ENCODE data around the gene SCYGR3.
"Not testable (repeated sequence)": the region's sequence is repeated elsewhere in the genome, so short reads cannot be mapped to it uniquely, and the experiment has no call there.

The SCYGR3 gene

GRCh38 chr2:227613272-227613660 is 1.4 kb downstream of the SCYGR3 start:
- DNase-seq (ENCODE audit: low read depth in 2 of 2), result no peak

- DNase-seq (ENCODE audit: low read depth in 2 of 2), result no peak
Observed at GRCh38 chr2:227612546-227613271, 1.9 kb downstream of the SCYGR3 start.

- DNase-seq (ENCODE audit: low read depth in 2 of 2), result no peak
Observed at GRCh38 chr2:227610123-227610522, 4.5 kb downstream of the SCYGR3 start.

GRCh38 chr2:227608561-227609338 is 5.9 kb downstream of the SCYGR3 start:
- no peak for DNase-seq (ENCODE audit: low read depth in 2 of 2)

GRCh38 chr2:227607941-227608340 is 6.7 kb downstream of the SCYGR3 start:
- DNase-seq (ENCODE audit: low read depth in 2 of 2), result no peak

- DNase-seq (ENCODE audit: low read depth in 2 of 2), result no peak
Observed at GRCh38 chr2:227606476-227606875, 8.2 kb downstream of the SCYGR3 start.

- DNase-seq (ENCODE audit: low read depth in 2 of 2), result no peak
Observed at GRCh38 chr2:227602358-227602757, 12.3 kb downstream of the SCYGR3 start.

- not testable (repeated sequence) for DNase-seq (ENCODE audit: low read depth in 2 of 2)
Observed at GRCh38 chr2:227598835-227599503, 15.7 kb downstream of the SCYGR3 start, which contains the start of gene SCYGR2. Gene SCYGR2, plus strand, starts transcription at chr2:227598893. Its CDS starts 0 bp downstream, at chr2:227598893.

- DNase-seq (ENCODE audit: low read depth in 2 of 2), result no peak
Observed at GRCh38 chr2:227597998-227598397, 16.6 kb downstream of the SCYGR3 start.

- no peak for DNase-seq (ENCODE audit: low read depth in 2 of 2)
Observed at GRCh38 chr2:227597036-227597435, 17.6 kb downstream of the SCYGR3 start.

GRCh38 chr2:227595797-227596196 is 18.8 kb downstream of the SCYGR3 start:
- DNase-seq (ENCODE audit: low read depth in 2 of 2), result no peak

- DNase-seq (ENCODE audit: low read depth in 2 of 2), result no peak
Observed at GRCh38 chr2:227592694-227593387, 21.8 kb downstream of the SCYGR3 start.

- no peak for DNase-seq (ENCODE audit: low read depth in 2 of 2)
Observed at GRCh38 chr2:227582369-227582768, 32.3 kb downstream of the SCYGR3 start.

GRCh38 chr2:227579791-227580190 is 34.8 kb downstream of the SCYGR3 start:
- DNase-seq (ENCODE audit: low read depth in 2 of 2), result no peak

GRCh38 chr2:227578642-227579041 is 36.0 kb downstream of the SCYGR3 start:
- no peak for DNase-seq (ENCODE audit: low read depth in 2 of 2)

- no peak for DNase-seq (ENCODE audit: low read depth in 2 of 2)
Observed at GRCh38 chr2:227577555-227577954, 37.1 kb downstream of the SCYGR3 start.

GRCh38 chr2:227576812-227577211 is 37.8 kb downstream of the SCYGR3 start:
- DNase-seq (ENCODE audit: low read depth in 2 of 2), result no peak

GRCh38 chr2:227576110-227576509 is 38.5 kb downstream of the SCYGR3 start:
- DNase-seq (ENCODE audit: low read depth in 2 of 2), result no peak

GRCh38 chr2:227570615-227571014 is 44.0 kb downstream of the SCYGR3 start:
- no peak for DNase-seq (ENCODE audit: low read depth in 2 of 2)

- DNase-seq (ENCODE audit: low read depth in 2 of 2), result no peak
Observed at GRCh38 chr2:227568852-227569169, 45.8 kb downstream of the SCYGR3 start.

GRCh38 chr2:227566012-227566411 is 48.6 kb downstream of the SCYGR3 start:
- DNase-seq (ENCODE audit: low read depth in 2 of 2), result no peak

GRCh38 chr2:227565080-227565479 is 49.6 kb downstream of the SCYGR3 start:
- no peak for DNase-seq (ENCODE audit: low read depth in 2 of 2)
